KMS-11 (cell line): ENCODE measurements around the gene CCDC18.

Source experiments
- H2AFZ ChIP-seq: fragments of 200-600 bp; sonication (generic); 2 replicates; pipeline ENCODE4 v1.6.1; 2016; ENCODE audit warnings: antibody characterized with exemption, mixed run types, low read depth
- H3K27ac ChIP-seq: fragments of 200-600 bp; sonication (generic); 2 replicates; pipeline ENCODE4 v1.6.1; 2016; ENCODE audit warnings: mild to moderate bottlenecking, mixed run types
- H3K27me3 ChIP-seq: fragments of 200-600 bp; sonication (generic); 2 replicates; pipeline ENCODE4 v1.6.1; 2017; ENCODE audit warnings: mild to moderate bottlenecking, low read depth, mixed run types, moderate library complexity; ENCODE audit not compliant: insufficient read depth
- H3K36me3 ChIP-seq: fragments of 200-600 bp; sonication (generic); 2 replicates; pipeline ENCODE4 v1.6.1; 2017; ENCODE audit warnings: mild to moderate bottlenecking, mixed run types; ENCODE audit not compliant: insufficient read depth
- H3K4me1 ChIP-seq: fragments of 200-600 bp; sonication (generic); 2 replicates; pipeline ENCODE4 v1.6.1; 2016; ENCODE audit warnings: mild to moderate bottlenecking, low read depth, mixed run types; ENCODE audit not compliant: poor library complexity, severe bottlenecking
- H3K4me2 ChIP-seq: fragments of 200-600 bp; sonication (generic); 2 replicates; pipeline ENCODE4 v1.7.0; 2016; ENCODE audit warnings: mild to moderate bottlenecking, mixed run types
- H3K4me3 ChIP-seq: fragments of 200-600 bp; sonication (generic); IDR thresholded peaks from 2 replicates; pipeline ENCODE4 v1.6.1; 2017; ENCODE audit warnings: low read depth, low read length, mixed read lengths; ENCODE audit not compliant: insufficient read depth
- H3K79me2 ChIP-seq: fragments of 200-600 bp; sonication (generic); 2 replicates; pipeline ENCODE4 v1.6.1; 2016; ENCODE audit warnings: low read depth, mixed run types; ENCODE audit not compliant: insufficient read depth
- H3K9ac ChIP-seq: fragments of 200-600 bp; sonication (generic); 2 replicates; pipeline ENCODE4 v1.6.1; 2016; ENCODE audit warnings: mild to moderate bottlenecking, mixed run types
- H4K20me1 ChIP-seq: fragments of 200-600 bp; sonication (generic); 2 replicates; pipeline ENCODE4 v1.6.1; 2016; ENCODE audit warnings: mild to moderate bottlenecking, mixed run types; ENCODE audit not compliant: insufficient read depth
- TF ChIP-seq, protein P1 (sequence below): fragments of 200-600 bp; sonication (generic); conservative IDR thresholded peaks from 2 replicates; pipeline ENCODE4 v1.6.1; 2017; ENCODE audit warnings: low read depth, mild to moderate bottlenecking, antibody characterized with exemption, low read length, moderate library complexity, mixed read lengths

Gene CCDC18

DNA sequence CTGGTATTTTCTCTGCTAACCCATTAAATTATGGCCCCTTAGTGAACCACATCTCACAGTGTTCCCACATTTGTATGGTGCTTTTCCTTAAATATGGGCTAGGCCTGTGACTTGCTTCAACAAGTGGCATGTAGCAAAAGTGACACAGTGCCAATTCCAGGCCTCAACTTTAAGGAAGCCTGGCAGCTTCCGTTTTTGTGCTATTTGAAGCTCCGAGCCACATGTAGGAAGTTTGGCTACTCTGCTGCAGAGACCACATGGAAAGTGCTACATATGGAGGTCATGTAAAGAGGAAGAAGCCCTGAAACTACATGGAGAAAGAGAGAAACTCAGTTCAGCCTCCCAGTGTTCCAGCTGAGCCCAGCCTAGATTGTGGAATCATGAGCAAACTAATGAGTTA, 136.7 kb downstream of the CCDC18 start:
- TF ChIP-seq, protein P1, sequence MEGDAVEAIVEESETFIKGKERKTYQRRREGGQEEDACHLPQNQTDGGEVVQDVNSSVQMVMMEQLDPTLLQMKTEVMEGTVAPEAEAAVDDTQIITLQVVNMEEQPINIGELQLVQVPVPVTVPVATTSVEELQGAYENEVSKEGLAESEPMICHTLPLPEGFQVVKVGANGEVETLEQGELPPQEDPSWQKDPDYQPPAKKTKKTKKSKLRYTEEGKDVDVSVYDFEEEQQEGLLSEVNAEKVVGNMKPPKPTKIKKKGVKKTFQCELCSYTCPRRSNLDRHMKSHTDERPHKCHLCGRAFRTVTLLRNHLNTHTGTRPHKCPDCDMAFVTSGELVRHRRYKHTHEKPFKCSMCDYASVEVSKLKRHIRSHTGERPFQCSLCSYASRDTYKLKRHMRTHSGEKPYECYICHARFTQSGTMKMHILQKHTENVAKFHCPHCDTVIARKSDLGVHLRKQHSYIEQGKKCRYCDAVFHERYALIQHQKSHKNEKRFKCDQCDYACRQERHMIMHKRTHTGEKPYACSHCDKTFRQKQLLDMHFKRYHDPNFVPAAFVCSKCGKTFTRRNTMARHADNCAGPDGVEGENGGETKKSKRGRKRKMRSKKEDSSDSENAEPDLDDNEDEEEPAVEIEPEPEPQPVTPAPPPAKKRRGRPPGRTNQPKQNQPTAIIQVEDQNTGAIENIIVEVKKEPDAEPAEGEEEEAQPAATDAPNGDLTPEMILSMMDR = no peak
- H3K27me3 ChIP-seq = no peaks in the 10 kb centered on the region
- H4K20me1 ChIP-seq = no peaks in the 10 kb centered on the region
- no peaks in the 10 kb centered on the region for H3K36me3 ChIP-seq
- H3K27ac ChIP-seq = no peak overlapping the region
- no peak overlapping the region for H3K9ac ChIP-seq
- no peaks in the 10 kb centered on the region for H3K4me1 ChIP-seq
- H3K4me2 ChIP-seq = no peak overlapping the region
- H3K79me2 ChIP-seq = no peaks in the 10 kb centered on the region
- no peak overlapping the region for H3K4me3 ChIP-seq
- H2AFZ ChIP-seq = no peak overlapping the region

DNA sequence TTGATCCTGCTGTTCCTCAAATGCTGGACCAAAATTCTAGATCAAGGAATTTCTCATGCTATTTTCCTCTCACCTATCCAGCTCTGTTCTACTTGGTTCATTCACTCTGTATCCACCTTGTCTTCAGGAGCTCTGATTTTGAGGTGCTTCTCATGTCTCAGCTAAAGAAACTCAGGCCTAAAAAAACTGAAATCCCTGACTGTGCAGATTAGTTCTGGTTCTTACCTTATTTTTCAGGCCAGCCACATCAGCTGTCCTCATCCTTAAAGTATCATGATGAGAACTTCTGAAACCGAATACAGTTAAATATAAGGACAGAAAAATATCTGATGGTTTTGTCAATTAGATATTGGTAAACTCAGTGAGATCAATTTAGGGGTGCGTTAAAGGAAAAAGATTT, 137.4 kb downstream of the CCDC18 start:
- Histone ChIP-seq H3K79me2 (no peaks in the 10 kb centered on the region), H3K4me2 (no peak overlapping the region), H3K9ac (no peak overlapping the region), H3K27ac (no peak overlapping the region), H3K27me3 (no peaks in the 10 kb centered on the region), H3K36me3 (no peaks in the 10 kb centered on the region), H3K4me1 (no peaks in the 10 kb centered on the region), H3K4me3 (no peak overlapping the region), H4K20me1 (no peaks in the 10 kb centered on the region), H2AFZ (no peak overlapping the region)
- TF ChIP-seq, protein P1 = no peak

DNA sequence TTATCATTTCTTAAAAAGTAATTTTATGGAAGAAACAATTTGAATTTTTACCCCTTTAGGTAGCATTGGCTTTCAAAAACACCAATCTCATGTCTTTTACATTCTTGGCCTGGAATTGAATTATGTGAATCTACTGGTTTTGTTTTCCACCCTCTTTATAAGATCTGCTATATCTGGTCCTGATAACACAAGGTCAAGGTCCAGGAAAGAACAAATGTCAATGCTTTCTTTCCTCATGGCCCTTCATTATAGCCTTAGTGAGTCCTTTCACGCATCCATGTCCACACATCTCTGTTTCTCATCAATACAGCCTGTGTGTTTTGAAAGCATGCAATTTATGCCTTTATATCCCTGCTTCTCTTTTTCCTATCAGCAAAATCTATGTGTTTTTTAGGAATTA, 141.2 kb downstream of the CCDC18 start:
- H3K4me1 ChIP-seq = no peaks in the 10 kb centered on the region
- no peak overlapping the region for H2AFZ ChIP-seq
- no peak overlapping the region for H3K4me2 ChIP-seq
- H4K20me1 ChIP-seq = no peaks in the 10 kb centered on the region
- TF ChIP-seq, protein P1 = no peak
- H3K27ac ChIP-seq = no peak overlapping the region
- no peak overlapping the region for H3K4me3 ChIP-seq
- no peaks in the 10 kb centered on the region for H3K79me2 ChIP-seq
- H3K27me3 ChIP-seq = no peaks in the 10 kb centered on the region
- H3K36me3 ChIP-seq = no peaks in the 10 kb centered on the region
- H3K9ac ChIP-seq = no peak overlapping the region

DNA sequence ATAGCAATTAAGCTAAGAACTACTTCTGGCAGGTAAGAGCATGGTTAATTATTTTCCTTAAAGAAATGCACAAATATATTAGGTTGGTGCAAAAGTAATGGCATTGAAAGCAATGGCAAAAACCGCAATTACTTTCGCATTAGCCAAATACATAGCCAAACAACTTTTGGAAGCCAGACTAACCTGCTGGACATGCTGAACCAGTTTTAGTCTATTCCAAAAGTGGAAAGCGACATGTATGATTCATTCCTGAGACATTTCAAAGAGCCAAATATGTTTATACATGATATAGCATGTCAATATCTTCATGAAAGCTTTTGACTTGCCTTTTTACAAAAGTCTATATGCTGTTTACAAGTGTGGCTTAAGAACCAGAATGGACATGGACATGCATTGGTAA, 141.8 kb downstream of the CCDC18 start:
- no peak overlapping the region for H3K4me2 ChIP-seq
- H3K27ac ChIP-seq = no peak overlapping the region

More for the DNA sequence above, 141.8 kb downstream of the CCDC18 start:
- Histone ChIP-seq H3K9ac (no peak overlapping the region), H2AFZ (no peak overlapping the region), H3K4me3 (no peak overlapping the region), H3K27me3 (no peaks in the 10 kb centered on the region), H3K79me2 (no peaks in the 10 kb centered on the region), H3K36me3 (no peaks in the 10 kb centered on the region), H4K20me1 (no peaks in the 10 kb centered on the region), H3K4me1 (peaks cover 2% of the 10 kb centered on the region)
- TF ChIP-seq, protein P1 = no peak
